Psoas muscle (tissue), 8 donors: Measurements from ENCODE around the gene SCAPER. TPM values are rescaled to one million over a fixed set of nuclear protein-coding genes. Genes with fewer than 3 reads are reported as not detected.
A peak's percentile ranks its signal among the peaks of the same experiment; 100 is the strongest.

Source experiments
- ATAC-seq, 4 donors: fragments of 200-7000 bp; cut with Tn5 transposase; one replicate each; pipeline ENCODE4 v1.9.1; 2020; ENCODE audit warnings: moderate library complexity in 3 of 4, mild to moderate bottlenecking in 2 of 4
- DNase-seq, 2 donors: peaks; one replicate each; pipeline ENCODE4 v3.0.0-alpha.2; 2020
- H3K27ac ChIP-seq: fragments of 200-600 bp; one replicate; pipeline ENCODE4 v1.8.0; 2022
- H3K27me3 ChIP-seq, 3 donors: fragments of 200-600 bp in 1 of 3; one replicate each; pipeline versions ENCODE4 v1.6.1 to v1.8.0; 2013 to 2022; ENCODE audit warnings: low read length in 2 of 3, mild to moderate bottlenecking in 2 of 3, moderate library complexity in 1 of 3; ENCODE audit not compliant: insufficient read depth in 3 of 3
- H3K36me3 ChIP-seq, 2 donors: fragments of 200-600 bp in 1 of 2; one replicate each; pipeline versions ENCODE4 v1.6.1 to v1.8.0; 2013 to 2022; ENCODE audit warnings: low read depth in 1 of 2, mild to moderate bottlenecking in 1 of 2, moderate library complexity in 1 of 2; ENCODE audit not compliant: insufficient read depth in 1 of 2
- H3K4me1 ChIP-seq: fragments of 200-600 bp; one replicate; pipeline ENCODE4 v1.8.0; 2022
- H3K4me3 ChIP-seq: fragments of 200-600 bp; one replicate; pipeline ENCODE4 v1.8.0; 2022; ENCODE audit warnings: mild to moderate bottlenecking
- H3K9me3 ChIP-seq: fragments of 200-600 bp; one replicate; pipeline ENCODE4 v1.8.0; 2022
- CTCF ChIP-seq: fragments of 200-600 bp; IDR thresholded peaks from one replicate; pipeline ENCODE4 v1.8.0; 2022; ENCODE audit warnings: antibody characterized with exemption
- WGBS, 3 donors: extraction: QIAGEN DNeasy Blood & Tissue Kit; methylation state at CpG; one replicate each; pipeline versions ENCODE4 v1.1.6 to v1.1.7; 2013; 5-methylcytosine and 5-hydroxymethylcytosine counted together
- intact Hi-C, 2 donors: fragments of 100-400 bp; cut with DNase I; formaldehyde crosslinking; loops; one replicate each; pipeline versions ENCODE4 v1.11.0 to v1.14.2; 2022
- polyA plus RNA-seq, 3 donors: library from polyadenylated mRNA; stranded (reverse); fragments of 200-250 nt; gene quantifications; one replicate each; pipeline ENCODE4 v1.2.3, GENCODE V29; 2013
- total RNA-seq, 4 donors: library from RNA; stranded (reverse); fragmentation: NEBNext Ultra II Directional in 2 of 4; extraction: Animal tissue kit (Norgen Biotek cat#: 25700) in 2 of 4; gene quantifications; one replicate each; pipeline versions ENCODE4 v1.2.1 to v1.2.4, GENCODE V29; 2021 to 2023
- donor health status: healthy with polysubstance abuse.
- donor health status: DM: no; HTN: no; CAD: no; lungs with moderate emphysema.
- donor health status: Bipolar disorder and iron deficiency.
- donor health status: healthy.
- donor health status: DM: yes; HTN: yes; CAD: no.
- donor health status: DM: no; HTN: no; CAD: no.
- donor health status: DM: no; HTN: no; CAD: no.
- donor health status: DM: yes; HTN: yes; CAD: no.

Gene SCAPER
- total and polyA plus RNA-seq, 7 donors, result 4.1 to 28.7 (median 20.0) TPM

DNA sequence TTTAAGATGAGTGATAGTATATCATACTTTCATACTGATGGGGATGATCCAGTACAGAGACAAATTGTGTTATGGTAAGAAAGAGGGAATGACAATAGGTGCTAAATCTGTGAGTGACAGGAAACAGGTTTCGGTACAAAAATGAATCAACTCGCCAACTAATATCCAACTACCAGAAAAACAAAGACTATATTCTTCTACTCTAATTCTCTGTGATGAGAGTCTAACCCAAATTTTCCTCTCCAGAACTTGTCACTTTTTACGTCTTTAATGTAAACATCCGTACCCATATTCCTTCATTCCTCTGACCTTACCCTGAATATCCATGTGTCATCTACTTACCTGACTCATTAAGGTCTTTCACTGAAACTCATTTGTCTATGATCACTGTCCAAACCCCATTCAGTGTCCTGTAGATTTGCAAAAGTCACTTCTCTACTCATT is 39.6 kb downstream of the SCAPER start:
- H3K9me3 ChIP-seq, result no peaks in the 10 kb centered on the region
- 57 to 75% (median 58%) methylated on average over 4 of the region's 4 CpGs for WGBS, 3 donors
- no peak overlapping the region for H3K4me3 ChIP-seq
- intact Hi-C loops, result loop anchor here (10.0 kb wide), 2 partner anchors 231 to 671 kb away; no protein-coding TSS in a partner anchor
- H3K4me1 ChIP-seq, result peaks cover 25% of the 10 kb centered on the region
- ATAC-seq (peak; percentile 23 to 55 (median 48)), DNase-seq (no peak)
- no peaks in the 10 kb centered on the region for H3K27me3 ChIP-seq
- no peak for TF ChIP-seq CTCF
- H3K27ac ChIP-seq, result no peak overlapping the region
- H3K36me3 ChIP-seq, result no peaks in the 10 kb centered on the region

DNA sequence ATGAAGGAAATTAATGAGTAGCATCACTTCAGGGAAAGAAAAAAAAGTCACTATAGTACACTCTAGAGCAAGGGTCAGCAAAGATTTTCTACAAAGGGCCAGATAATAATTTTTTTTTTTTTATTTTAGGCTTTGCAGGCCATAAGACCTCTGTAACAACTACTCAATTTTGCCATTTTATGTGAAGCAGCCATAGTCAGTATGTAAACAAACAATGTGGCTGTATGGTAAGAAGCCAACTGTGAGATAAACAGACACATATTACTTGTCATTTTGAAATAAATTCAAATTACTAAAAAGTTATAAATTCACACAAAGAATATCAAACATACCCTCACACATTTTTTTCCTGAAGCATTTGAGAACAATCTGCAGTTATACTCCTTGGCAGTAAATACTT is 40.6 kb downstream of the SCAPER start:
- no peak overlapping the region for H3K27ac ChIP-seq
- no peak overlapping the region for H3K4me3 ChIP-seq
- peaks cover 25% of the 10 kb centered on the region for H3K4me1 ChIP-seq
- ATAC-seq, result no peak
- H3K36me3 ChIP-seq, result no peaks in the 10 kb centered on the region
- no peak for TF ChIP-seq CTCF
- no peaks in the 10 kb centered on the region for H3K9me3 ChIP-seq
- no peak for DNase-seq
- H3K27me3 ChIP-seq, result no peaks in the 10 kb centered on the region
- intact Hi-C loops, result loop anchor here (10.0 kb wide), 2 partner anchors 230 to 670 kb away; no protein-coding TSS in a partner anchor

DNA sequence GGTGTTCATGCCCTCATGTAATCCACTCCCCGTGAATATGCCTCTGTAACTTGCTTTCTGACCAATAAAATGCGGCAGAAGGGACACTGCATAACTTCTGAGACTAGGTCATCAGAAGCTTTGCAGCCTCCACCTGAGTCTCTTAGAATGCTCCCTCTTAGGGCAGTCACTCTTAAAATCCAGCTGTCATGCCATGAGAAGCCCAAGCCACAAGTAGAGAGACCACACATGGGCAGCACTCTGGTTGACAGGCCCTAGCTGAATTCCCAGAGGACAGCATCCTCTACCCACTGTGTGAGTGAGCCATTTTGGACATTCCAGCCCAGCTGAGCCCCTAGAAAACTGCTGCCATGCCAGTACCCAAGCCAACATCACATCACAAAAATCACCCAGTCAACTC is 41.4 kb downstream of the SCAPER start:
- DNase-seq (no peak), ATAC-seq (no peak)
- 88 to 100% (median 92%) methylated on average over 2 of the region's 2 CpGs for WGBS, 3 donors
- intact Hi-C loops, result loop anchor here (10.0 kb wide), 2 partner anchors 229 to 669 kb away; no protein-coding TSS in a partner anchor
- Histone ChIP-seq H3K36me3 (no peaks in the 10 kb centered on the region), H3K27me3 (no peaks in the 10 kb centered on the region), H3K9me3 (no peaks in the 10 kb centered on the region), H3K4me1 (peaks cover 25% of the 10 kb centered on the region), H3K27ac (no peak overlapping the region), H3K4me3 (no peak overlapping the region)
- TF ChIP-seq CTCF, result no peak

DNA sequence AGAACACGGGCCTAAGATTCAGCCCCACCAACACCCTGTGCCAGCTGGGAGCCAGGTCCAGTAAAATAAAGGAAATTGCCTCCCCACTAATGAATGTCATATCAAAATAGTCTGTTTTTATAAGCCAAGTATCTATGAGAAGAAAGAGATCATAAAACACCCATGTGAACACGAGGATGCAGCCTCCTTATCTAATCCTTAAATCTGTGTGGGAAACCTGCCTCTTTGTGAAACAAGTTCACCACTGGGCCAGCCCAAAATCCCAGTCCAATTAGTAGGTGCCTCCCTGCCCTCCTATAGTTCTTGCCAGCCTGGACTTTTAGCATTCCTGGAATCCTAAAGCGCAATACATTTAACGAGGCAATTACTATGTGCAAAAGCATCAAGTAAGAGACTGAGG is 42.0 kb downstream of the SCAPER start:
- ATAC-seq (no peak), DNase-seq (no peak)
- TF ChIP-seq CTCF, result no peak
- H3K4me1 ChIP-seq, result peaks cover 25% of the 10 kb centered on the region
- H3K27ac ChIP-seq, result no peak overlapping the region
- intact Hi-C loops, result loop anchor here (10.0 kb wide), 2 partner anchors 228 to 668 kb away; no protein-coding TSS in a partner anchor
- no peaks in the 10 kb centered on the region for H3K27me3 ChIP-seq
- no peak overlapping the region for H3K4me3 ChIP-seq
- H3K36me3 ChIP-seq, result no peaks in the 10 kb centered on the region
- WGBS, 3 donors, result 73 to 82% (median 73%) methylated on average over 4 of the region's 4 CpGs
- H3K9me3 ChIP-seq, result no peaks in the 10 kb centered on the region

- ATAC-seq (no peak), DNase-seq (no peak)
- Histone ChIP-seq H3K27me3 (no peaks in the 10 kb centered on the region), H3K36me3 (no peaks in the 10 kb centered on the region), H3K9me3 (no peaks in the 10 kb centered on the region), H3K4me3 (no peak overlapping the region), H3K4me1 (peaks cover 24% of the 10 kb centered on the region), H3K27ac (no peak overlapping the region)
- WGBS, 3 donors, result 79% methylated on average over 4 of the region's 4 CpGs
- intact Hi-C loops, result loop anchor here (10.0 kb wide), 2 partner anchors 227 to 667 kb away; no protein-coding TSS in a partner anchor
- TF ChIP-seq CTCF, result no peak
These were observed 43.2 kb downstream of the SCAPER start for GRCh38 chr15:76861815-76862397.
